Hippocampal formation (tissue), 2 donors: ENCODE measurements around the gene PHF24.
"Not testable (repeated sequence)": the region's sequence is repeated elsewhere in the genome, so short reads cannot be mapped to it uniquely, and the experiment has no call there.

Experiments used
- DNase-seq, 2 donors: peaks; one replicate each; lab custom pipeline; 2025; lab: John Stamatoyannopoulos, UW

The PHF24 gene

DNA sequence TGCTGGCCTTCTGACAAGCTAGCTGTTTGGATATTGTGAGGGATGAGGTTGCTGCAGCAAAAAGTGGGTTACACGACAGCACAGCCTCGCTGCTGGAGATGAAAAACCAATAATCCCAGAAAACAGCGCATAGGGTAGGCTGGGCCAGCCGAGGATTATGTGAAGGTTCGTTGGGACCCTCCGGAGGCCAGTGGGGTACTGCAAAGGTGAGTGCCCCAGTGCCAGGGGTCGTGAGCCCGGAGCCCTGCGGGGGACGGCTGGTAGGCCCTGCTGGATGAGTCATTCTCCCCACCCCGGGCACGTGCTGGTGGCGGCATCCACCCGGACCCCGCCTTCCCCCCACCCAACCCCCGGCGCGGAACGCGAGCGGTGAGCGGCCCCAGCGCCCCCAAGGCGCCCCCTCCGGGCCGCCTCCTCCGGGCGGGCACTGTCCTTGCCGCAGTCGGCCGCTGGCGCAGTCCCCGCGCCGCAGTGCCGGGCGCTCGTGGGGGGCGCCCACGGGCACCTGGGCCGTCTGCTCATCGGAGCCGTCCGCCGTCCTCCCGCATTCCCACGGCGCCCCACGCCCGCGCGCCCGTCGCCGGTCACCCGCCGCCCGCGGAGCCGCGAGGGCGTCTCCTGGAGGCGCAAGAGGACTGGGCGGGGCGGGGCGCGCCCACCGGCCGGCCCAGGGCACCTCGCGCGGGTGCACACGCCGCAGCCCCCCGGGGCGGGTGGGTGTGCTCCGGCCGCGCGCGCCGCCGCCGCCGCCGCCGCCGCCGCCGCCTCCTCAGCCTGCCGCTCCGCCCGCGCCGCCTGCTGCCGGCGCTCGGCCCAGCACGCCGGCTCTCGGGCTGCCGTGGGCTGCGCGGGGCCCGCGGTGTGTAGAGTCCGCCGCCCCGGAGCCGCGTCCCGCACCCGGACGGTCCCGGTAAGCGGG, at the start of gene PHF24:
PHF24 (plus strand) TSS at position 794 of the 919 bp plus-strand sequence. CDS start 13,014 bp downstream, outside the sequence.
- no peak for DNase-seq

DNA sequence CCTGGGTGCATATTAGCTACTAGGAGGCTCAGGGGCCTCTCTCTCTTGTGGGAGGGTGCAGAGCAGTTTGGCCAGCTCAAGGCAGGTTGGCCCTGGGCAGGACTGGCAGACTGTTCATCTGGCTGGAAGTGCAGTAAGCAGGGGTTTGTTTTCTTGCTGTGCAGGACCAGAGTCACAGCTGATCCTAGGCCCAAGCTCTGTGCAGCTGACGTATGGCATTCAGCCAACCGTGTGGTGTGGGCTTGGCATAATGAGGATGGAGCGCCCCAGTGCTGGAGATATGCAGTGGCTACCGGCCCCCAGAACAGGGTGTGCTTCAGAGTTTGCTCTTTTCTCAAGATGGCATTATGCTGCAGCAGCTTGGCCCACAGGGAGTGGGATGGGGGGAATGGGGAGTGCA, 31.0 kb upstream of the PHF24 start:
- peak in 1 of 2 donors; percentile 11 for DNase-seq

DNA sequence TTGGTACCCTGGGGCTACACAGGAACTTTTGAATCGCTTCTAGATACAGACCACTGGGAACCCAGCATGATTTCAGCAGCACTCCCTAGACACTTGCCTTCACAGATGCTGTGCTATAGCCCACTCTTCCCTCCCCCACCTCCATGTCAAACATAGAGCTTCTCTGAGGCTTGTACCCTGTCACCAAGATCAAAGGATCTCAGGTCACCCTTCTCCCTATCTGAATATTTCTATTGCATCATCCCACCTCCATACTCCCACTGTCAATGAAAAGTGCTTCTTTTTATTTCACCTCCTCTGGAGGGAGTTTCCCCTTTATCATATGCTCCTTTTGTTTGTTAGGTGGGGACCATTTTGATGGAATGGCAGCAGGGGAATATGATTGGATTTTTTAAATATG, 29.2 kb upstream of the PHF24 start:
- DNase-seq, result no peak

DNA sequence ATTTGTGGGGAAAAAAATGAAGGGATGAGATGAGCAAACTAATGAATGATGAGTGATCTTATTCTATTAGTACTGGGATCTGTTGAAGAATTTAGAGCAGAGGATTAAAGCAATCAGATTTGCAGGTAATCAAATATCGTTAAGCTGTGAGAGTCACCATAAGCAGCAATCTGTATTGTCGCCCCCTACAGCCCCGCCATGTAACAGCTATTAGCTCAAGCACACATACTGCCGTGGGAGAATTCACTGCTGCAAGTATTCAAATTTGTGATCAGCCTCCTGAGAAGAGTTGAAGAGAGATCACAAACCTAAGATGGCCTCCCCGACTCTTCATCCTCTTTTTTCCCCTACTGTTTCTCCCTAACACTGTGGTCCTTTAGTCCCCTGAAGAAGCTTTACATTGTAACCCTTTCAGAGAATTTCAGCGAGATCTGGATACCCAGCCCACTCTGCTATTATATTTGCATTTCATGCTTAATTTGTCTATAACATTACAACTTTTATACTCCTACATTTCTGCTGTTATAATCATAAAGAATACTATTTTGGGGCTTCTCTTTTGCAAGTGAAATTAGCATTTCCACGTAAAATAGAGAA, 28.5 kb upstream of the PHF24 start:
- no peak for DNase-seq

DNA sequence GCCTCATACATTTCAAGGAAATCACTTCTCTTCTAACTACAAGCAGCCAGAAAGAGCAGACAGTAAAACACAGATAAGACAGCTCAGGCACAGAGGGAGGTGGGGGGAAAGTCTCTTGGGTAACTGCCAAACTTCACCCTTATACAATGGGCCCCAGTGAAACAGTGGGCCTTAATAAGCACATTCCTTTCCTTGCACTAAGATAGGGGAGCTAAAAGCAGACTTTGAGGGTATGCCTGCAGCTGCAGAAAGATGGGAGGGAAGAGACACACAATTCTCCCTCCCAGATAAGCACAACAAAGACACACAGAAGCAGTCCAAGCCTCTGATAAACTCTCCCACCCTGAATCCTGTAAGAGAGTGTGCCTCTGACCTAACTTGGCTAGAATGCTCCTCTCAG, 18.1 kb upstream of the PHF24 start:
- DNase-seq, result not testable (repeated sequence)

DNA sequence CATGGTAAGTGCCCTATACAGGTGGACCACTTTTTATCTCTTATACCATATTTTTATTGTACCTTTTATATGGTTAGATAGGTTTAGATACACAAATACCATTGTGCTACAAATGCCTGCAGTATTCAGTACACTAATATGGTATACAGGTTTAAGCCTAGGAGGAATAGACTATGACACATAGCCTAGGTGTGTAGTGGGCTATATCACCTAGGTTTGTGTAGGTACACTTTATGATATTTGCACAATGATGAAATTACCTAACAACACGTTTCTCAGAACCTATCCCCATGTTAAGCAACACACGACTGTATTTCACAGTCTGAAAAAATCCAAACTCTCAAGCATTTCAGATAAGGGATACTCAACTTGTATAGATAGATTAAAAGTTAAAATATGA, 9.6 kb upstream of the PHF24 start:
- no peak for DNase-seq

DNA sequence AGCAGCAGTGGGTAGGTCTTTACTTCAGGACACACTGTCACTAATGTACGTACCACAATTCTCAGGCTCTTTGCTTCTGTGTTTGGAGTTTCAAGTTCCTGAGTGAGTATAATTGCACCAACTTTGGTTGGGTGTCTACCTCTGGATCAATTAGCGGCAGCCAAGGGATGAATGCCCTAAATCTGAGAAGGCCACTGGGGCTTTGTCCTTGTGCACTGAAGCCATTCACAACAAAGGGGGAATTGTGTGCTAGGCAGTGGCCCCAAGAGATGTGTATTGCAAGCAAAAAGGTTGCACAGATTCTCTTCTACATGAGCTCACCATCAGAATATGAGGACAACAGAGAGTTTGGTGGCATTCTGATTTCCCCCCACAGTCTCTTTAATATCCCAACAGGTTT, 3.9 kb upstream of the PHF24 start:
- no peak for DNase-seq

DNA sequence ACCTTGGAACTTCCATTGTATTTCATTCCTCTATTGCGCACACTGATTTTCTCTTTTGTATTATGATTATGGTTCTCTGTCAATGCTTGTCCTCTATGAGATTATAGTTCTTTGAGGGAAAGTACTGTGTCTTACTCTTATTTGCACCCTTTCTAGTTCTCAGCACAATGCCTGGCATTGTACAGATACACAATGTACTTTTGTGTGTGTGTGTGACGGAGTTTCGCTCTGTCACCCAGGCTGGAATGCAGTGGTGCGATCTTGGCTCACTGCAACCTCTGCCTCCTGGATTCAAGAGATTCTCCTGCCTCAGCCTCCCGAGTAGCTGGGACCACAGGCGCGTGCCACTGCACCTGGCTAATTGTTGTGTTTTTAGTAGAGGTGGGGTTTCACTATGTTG, 2.0 kb upstream of the PHF24 start:
- not testable (repeated sequence) for DNase-seq

DNA sequence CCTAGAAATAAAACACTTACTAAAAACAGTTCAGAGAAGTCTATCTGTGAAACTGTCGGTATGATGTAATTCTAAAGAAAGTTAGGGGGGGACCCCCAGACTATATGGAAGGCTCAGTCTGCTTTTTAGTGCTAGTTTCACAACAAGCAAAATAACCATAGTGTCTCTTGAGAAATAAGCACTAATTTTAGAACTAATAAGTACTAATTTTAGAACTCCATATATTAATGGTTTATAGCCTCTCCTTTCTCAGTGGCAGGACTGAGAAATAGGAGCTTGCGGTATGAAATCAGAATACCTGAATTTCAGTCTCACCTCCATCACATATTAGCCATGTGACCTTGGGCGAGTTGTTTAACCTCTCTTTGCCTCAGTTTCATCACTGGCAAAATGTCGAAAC, 1.4 kb upstream of the PHF24 start:
- DNase-seq, result no peak

DNA sequence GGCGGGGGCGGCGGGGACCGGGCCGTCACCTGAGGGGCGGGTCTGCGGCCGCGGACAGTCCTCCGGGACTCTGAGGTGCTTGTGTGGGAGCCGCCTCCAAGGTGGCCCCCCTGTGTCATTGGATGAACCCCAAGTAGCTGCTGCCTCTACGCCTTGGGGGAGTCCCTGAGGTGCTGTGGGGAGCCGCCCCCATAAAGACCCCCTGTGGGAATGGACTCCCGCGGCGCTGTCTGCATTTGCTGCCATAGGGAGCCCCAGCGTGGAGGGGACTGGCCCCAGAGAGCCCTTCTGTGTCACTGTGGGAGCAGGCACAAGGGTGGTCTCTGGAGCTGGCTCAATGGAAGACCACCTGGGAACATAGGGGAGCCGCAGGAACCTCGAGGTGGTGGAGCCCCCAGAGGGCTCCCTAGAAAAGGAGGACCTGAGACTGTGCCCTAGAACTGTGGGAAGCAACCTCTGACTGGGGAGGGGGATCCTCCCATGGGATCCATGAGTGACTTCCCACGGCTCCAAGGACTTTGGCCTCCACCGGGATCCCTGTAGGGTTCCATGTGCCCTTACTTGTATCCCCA, 412 bp downstream of the PHF24 start:
- no peak for DNase-seq

DNA sequence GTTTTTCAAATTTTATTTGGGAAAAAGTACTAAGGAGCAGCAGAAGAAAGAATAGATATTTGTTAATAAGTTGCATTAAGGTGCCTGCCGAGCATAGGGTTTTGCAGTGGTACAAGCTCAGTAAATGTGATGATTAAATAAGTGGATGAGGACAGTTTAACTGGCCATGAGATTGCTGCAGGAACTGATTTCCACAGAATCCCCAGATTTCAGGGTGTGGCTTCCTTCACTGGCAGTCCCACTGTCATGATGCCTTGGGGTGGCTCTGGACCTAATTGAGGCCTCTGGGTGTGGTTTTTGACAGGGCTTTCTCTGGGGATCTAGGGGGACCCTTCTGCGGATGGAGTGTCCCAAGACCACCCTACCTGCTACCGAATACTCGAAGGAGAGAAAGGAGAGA, 1.4 kb downstream of the PHF24 start:
- DNase-seq, result no peak

DNA sequence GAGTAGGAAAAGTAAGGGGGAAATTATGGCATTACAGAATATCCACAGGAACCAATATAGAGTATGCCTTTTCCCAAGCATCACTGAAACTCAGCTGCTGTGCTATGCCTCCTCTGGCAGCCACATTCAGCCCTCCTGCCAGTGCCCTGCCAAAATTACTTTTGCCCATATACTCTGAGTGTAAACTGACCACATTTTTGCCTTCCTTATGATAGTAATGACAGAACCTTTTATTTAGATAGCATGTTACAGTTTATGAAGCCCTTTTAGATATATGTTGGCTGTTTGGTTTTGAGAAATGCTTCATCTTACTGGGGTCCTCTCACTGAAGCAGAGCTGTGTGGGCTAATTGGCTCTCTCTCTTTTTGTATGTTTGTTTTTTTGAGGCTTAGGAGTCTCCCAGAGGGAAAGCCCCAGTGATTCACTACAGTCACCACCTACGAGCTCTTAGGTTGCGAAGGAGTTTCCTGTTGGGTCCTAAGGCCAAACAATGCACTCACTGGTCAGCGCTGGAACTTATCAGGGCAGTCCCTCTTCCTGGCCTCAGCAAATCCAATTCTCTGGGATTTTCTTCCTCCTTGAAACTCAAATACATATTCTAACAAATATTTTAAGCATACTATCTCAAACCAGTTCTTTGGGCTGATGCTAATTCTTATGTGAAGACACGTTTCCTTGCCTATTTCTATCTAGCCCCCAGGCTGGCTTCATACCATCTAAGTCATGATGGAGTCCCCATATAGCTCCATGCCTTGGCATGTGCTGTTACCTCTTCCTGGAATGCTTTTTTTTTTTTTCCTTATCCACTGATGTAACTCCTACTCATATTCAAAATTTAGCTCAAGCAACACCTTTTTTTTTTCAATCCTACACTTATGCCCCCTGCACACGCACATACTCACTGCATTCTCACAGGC, 3.7 kb downstream of the PHF24 start:
- DNase-seq, result no peak

DNA sequence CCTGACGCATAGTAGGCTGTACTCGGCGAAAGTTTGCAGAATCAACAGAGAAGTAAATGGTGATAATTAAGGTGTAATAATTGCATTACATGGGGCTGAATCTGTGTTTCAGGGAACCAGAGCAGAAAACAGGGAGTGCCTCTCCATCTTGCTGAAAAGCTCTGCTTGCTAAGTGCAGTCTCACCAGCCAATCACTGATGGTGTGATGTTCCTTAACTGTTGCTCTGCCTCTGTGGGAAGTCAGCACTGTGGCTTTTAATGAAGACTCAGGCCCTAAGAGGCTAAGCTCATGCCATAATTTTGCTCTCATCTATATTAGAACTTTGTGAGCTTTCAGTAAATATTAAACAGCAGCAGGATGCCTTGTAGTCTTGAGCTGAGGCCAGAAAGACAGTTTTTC, 4.5 kb downstream of the PHF24 start:
- DNase-seq, result no peak

DNA sequence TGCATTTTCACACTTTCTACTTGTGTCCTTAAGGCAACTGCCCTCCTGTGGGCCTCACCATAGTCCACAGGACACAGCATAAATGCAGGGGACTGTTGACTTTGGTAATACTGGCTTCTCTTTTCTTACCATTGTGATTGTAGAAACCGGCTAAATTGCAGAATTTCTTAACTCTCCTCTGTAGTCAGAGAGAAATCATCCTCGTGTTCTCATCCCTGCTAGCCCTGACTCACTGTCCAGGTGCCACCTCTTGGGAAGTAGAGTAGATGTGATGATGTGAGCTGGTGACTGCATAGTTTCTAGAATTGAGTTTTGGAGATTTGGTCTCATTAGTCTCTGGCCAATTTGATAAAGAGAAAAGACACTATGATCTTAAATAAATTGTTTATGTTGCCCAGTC, 5.5 kb downstream of the PHF24 start:
- DNase-seq, result no peak

DNA sequence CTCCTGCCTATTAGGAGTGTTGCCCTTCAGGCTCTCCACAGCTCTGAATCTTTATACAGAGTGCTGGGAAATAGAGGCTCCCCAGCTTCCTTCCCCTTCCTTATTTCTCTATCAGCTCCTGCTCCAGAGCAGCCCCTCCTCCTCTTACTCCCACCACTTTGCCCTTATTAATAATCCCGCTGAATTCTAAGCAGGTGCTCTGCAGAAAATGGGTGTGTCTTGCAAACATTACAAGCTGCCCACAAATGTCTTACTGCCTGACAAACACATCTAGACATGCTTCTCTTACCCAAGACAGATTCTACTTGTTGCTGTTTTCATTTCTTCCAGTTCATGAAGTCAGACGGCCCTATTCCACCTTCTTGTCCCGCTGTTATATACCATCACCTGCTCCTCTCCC, 6.4 kb downstream of the PHF24 start:
- no peak for DNase-seq

DNA sequence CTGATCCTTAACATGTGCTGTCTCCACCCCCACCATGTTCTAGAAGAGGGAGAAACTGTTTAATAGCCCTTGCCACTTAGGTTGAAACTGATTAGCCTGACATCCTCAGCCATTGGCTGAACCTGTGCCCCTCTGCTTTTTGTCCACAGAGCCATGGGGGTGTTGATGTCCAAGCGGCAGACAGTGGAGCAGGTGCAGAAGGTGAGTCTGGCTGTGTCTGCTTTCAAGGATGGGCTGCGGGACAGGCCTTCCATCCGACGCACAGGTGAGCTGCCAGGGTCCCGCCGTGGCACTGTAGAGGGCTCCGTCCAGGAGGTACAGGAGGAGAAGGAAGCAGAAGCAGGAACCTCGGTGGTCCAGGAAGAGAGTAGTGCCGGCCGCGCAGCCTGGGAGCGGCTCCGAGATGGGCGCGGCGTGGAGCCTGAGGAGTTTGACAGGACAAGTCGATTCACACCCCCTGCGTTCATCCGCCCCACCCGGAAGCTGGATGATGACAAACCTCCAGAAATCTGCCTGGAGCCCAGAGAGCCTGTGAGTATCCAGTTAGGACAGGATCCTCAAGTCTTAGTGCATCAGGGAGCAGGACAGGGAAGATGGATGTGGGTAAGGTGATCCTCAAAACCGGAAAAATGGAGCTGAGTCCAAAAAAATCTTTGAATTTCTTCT, 13.2 kb downstream of the PHF24 start:
- no peak for DNase-seq

DNA sequence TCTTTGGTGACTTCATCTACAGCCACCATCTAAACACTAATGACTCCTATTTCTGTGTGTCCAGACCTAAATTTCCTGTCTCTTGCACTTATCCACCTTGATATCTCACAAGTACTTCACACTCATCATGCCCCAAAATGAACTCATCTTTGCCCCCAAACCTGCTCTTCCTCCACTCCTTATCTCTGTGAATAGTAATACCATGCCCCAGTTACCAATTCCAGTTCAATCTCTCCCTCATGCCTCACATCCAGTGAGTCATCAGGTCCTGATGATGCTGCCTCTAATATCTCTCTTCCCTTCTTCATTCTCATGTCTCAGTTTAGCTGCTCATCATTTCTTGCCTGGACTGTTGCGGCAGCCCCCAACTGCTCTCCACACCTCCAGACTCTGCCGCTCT, 16.6 kb downstream of the PHF24 start:
- no peak for DNase-seq

DNA sequence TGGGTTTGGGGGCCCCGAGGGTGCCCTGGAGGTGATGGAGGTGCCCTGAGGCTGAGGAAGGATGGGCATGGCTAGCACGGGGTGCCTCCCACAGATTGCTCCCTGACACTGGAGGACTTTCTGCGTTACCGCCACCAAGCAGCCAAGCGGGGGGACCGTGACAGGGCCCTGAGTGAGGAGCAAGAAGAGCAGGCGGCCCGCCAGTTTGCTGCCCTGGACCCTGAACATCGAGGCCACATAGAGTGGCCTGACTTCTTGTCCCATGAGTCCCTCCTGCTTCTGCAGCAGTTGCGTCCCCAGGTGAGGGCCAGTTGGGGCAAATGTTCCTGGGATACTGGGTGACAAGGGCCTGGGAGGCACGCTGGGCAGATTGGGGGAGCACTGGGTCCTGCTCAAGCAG, 18.4 kb downstream of the PHF24 start:
- no peak for DNase-seq

DNA sequence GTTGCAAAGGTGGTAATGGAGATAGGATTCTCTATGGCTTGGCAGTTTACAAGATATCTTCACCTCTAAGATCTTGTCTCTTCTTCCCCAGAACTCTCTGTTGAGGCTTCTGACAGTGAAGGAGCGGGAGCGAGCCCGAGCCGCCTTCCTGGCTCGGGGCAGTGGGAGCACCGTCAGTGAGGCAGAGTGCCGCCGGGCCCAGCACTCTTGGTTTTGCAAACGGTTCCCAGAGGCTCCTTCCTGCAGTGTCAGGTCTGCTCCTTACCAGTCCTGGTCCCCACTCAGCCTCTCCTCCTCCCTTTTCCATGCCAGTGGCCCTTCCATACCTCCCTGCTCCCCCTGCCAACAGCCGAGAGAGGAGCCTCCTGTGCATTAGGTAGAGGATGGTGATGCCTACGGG, 18.9 kb downstream of the PHF24 start:
- DNase-seq, result no peak

DNA sequence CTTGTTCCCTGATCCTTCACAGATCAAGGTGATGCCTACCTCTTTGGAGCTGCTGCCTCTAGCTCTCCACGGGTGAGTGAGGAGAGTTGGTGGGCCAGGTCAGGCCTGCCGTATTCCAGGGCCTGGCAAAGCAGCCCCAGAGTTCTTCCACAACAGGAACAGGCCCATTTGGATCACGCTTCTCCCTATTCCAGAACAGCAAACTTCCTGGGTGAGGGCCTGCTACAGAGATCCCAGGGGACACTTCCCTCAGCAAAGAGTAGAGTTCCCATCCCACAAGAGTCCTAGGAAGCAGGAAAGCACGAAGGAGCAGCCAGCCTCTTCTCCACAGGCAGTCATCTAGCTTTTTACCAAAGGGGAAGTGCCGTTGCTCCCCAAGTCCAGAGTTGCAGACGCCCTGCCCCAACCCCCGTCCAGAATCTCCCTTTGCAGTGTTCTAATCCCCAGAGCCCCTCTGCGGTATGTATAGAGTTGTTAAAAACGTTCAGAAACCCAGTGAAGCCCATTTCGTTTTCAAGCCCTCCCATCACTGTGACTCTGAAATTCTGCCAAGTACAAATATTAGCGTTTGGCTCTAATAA, 22.2 kb downstream of the PHF24 start:
- DNase-seq, result no peak

DNA sequence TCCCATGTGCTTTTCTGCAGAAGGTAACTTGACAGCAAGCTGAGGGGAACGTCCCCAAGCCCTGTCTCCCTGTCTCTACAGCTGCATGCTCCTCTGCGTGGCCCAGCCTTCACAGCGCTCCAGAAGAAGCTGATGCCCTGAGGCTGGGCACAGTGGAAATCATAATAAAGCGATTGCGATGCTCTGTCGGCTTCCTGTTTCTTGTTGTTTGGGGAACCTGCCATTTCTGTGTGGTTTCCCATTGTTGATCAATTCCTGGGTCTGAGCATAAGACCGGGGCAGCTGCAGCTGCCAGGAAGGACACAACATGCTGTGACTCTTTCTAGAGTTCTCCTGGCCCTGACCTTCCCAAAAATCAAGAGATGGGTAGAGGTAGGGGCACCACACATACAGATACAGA, 24.3 kb downstream of the PHF24 start:
- no peak for DNase-seq
